GM18502 (cell line): ENCODE measurements around the gene SELE.
A peak's percentile ranks its signal among the peaks of the same experiment; 100 is the strongest.
"Not testable (repeated sequence)": the region's sequence is repeated elsewhere in the genome, so short reads cannot be mapped to it uniquely, and the experiment has no call there.

Experiments used
- ATAC-seq: cut with Tn5 transposase; IDR thresholded peaks from one replicate; pipeline ENCODE4 v1.9.1; 2021; ENCODE audit warnings: mild to moderate bottlenecking; ENCODE audit not compliant: unreplicated experiment, poor library complexity

Gene SELE

GRCh38 chr1:169725930-169726329 lies 7.9 kb downstream of the SELE start:
- no peak for ATAC-seq

DNA sequence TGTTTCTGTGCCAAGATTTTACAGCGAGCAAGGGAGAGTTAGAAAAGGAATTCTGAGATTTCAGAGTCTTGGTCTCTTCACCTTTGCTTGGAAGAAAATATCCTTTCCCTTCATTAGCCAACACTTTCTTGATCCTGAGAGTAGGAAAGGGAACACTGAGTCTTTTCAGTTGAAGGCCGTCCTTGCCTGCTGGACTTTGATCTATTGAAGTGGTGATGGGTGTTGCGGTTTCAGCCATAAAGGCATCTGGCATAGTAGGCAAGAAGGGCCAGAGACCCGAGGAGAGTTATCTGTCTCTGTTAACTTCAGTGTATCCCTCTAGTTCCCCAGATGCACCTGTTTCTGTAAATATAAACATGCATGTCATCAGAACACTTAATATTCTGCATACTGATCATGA lies 9.7 kb downstream of the SELE start:
- no peak for ATAC-seq

DNA sequence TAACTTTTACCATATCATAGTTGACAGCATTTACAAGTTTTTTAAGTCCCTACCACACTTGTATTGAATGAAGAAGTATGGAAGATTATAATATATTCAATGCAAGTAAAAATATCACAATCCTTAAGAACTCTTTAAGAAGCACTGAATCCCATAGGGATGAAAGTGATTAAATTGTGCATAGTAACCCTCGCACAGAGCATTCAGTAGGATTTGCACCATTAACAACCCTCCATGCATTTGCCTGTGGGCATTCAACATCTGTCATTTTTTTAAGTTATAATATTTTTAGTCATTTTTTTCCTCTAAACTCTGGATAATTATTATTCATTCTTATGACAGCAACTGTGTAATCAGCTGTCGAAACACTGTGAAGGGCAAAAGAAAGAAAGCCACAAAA lies 10.1 kb downstream of the SELE start:
- no peak for ATAC-seq

DNA sequence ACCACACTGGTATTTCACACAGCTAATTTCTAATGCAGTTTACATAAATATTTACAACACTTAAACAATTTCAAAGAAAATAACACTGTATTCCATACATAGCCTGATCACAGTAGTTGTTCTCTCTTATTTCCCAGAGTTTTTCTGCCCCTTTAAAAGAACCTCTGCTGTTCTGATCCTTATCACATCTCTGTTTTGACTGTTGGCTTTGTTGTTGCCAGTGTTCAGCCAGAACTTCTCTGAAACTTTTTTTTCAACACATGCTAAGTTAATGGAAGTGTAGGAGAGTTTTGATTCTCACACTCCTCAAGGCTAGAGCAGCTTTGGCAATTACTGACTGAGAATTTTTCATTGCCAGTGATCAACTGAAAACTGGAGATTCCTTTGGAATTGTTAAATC lies 11.1 kb downstream of the SELE start:
- ATAC-seq: no peak

DNA sequence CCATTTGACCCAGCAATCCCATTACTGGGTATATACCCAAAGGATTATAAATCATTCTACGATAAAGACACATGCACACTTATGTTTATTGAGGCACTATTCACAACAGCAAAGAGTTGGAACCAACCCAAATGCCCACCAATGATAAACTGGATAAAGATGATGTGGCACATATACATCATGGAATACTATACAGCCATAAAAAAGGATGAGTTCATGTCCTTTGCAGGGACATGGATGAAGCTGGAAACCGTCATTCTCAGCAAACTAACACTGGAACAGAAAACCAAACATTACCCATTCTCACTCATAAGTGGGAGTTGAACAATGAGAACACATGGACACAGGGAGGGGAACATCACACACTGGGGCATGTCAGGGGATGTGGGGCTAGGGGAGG lies 18.8 kb downstream of the SELE start:
- ATAC-seq: not testable (repeated sequence)

- not testable (repeated sequence) for ATAC-seq
Measured at GRCh38 chr1:169713090-169713489, 20.8 kb downstream of the SELE start.

GRCh38 chr1:169712309-169712631 lies 21.6 kb downstream of the SELE start:
- no peak for ATAC-seq

DNA sequence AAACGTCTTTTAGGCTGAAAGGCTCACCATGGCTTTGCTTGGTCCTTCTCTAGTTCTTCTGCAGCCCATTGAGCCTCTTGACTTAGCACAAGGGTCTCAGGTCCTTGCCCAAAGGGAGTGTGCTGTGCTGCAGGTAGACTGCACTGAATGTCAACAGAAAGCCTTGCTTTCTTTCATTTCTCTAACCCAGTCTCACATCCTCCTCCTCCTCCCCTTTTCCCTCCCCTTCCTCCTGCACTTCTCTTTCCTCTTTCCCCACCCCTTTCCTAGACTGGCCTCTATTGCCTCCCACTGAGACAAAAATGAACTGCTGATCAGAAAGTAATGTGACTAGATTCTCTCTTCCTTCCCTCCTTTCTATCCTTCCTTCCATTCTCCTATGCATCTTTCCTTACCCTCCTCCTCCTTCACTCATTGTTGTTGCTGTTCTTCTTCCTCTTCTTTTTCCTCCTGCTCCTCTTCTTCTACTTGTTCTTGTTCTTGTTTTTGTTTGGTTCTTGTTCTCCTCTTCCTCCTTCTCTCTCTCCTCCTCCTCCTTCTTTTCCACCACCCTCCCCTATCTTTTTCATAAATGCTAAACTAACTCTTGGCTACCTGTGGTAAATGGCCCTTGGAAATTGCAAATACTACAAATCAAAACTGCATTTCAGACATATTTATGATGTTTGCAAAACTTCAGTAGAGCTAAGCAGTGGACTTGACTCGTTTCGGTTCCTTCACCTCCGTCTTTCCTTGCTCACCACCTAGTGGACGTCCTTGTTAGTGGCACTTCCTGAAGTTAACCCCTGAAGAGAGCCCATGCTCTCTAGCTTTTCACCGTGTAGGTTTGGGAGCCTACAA lies 22.2 kb downstream of the SELE start, which contains the start of gene SELL:
Gene SELL (minus strand): TSS at position 152 of the 840 bp plus-strand sequence. CDS start 122 bp downstream, at position 30.
- ATAC-seq: peak; percentile 74

- no peak for ATAC-seq
Measured at GRCh38 chr1:169708647-169709046, 25.2 kb downstream of the SELE start.

DNA sequence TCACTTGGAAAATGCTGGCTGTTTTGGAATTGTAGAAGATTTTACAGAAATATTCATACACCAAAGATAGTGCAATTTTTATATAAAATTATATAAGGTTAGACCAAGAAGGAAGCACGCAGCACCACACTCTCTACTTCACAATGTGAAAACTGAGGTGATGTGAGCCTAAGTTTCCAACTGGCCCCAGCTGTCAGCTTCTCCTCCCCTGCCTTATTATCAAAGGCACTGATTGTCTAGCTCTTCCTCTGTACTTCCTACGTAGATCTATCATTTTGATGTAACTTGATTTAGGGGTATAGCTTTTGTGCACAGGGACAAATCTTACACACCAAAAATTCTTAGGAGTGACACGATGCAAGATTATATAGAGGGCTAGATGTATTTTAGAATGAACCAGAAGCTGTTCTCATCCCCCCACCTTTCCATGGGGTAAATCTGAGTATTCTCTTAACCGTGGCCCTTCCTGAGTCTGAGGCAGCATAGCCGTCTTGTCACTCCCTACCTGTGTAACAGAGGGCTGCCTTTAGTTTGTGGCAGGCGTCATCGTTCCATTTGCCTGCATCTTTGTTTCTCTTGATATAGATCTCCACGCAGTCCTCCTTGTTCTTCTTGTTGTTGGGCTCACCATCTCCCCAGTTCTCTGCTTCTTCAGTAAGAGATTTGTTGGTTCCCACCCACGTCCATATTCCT lies 25.8 kb downstream of the SELE start:
- ATAC-seq: peak; percentile 21

DNA sequence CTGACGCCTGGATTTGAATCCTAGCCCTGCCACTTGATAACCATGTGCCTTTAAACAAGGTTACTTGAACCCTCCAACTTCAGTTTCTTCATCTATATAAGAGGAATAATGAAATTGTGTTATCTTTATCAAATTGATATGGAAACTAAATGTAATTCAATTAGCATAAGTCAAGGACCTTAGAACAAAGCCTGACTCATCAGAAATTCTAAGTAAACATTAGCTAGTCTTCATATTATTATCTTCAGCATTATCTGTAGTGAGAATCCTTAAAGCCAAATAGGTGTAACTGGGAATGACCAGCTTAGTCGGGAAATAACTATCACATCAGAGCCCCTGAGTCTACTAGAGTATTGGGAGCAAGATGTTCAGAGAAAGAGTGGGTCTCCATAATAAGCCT lies 29.1 kb downstream of the SELE start:
- no peak for ATAC-seq

GRCh38 chr1:169701261-169702005 lies 32.4 kb downstream of the SELE start:
- ATAC-seq: no peak

- no peak for ATAC-seq
Measured at GRCh38 chr1:169699707-169700106, 34.2 kb downstream of the SELE start.

GRCh38 chr1:169698976-169699375 lies 34.9 kb downstream of the SELE start:
- ATAC-seq: no peak

DNA sequence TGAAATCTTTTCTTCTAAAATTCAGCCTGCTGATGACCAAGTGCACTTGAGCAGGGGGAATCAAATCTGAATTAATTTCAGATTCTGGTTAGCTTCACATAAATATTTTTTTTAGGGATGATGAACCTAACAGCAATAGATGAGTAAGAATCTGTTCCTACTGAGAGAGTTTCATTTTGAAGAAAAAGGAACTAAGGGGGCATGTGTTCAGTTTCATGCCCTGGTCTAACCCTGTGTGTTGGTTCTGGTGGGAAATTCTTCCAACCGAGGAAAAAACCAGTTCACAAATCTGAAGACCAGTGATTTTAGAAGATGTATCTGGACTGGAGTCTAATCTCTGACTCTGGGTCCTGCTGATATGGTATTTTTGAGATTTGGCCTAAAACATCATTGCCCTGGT lies 36.1 kb downstream of the SELE start:
- ATAC-seq: peak; percentile 43

DNA sequence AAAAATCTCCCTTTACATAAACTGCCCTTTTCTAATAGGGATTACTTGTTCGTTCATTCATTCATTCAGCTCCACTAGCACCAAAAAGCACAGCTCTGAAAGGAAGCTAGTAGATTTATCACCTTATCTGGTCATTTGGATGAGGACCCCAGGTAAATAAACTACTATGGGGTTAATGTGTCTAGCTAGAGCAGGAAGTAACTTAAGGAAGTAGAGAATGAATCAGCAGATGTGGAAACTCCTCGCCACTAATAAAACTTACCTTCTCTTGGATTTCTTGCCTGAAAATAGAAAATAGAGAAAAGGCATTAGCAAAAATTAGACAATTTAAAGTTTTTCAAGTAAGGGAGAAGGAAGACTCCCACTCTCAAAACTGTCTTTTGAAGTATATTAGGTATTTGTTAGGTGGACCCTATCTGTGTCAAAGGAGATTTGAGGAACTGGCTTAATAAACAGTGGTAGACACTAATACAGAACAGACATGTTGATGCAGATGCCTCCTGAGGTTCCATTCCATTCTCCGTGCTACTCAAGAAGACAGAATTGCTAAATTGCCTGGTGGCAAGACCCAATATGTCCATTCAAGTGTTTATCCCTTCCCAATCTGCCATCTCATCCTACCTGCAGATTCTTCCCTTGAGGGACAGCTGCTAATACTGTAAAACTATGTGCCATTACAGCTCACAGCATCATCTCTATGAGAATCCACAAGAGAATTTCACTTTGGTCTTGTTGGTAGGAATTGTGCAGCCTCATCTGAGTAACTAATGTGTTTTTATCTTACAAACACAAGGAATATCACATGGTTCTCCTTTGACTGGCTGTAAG lies 37.4 kb downstream of the SELE start:
- no peak for ATAC-seq

- peak; percentile 38 for ATAC-seq
Measured at GRCh38 chr1:169694304-169695075, 39.4 kb downstream of the SELE start.

- ATAC-seq: peak; percentile 40
Measured at GRCh38 chr1:169692756-169693460, 41.0 kb downstream of the SELE start.

DNA sequence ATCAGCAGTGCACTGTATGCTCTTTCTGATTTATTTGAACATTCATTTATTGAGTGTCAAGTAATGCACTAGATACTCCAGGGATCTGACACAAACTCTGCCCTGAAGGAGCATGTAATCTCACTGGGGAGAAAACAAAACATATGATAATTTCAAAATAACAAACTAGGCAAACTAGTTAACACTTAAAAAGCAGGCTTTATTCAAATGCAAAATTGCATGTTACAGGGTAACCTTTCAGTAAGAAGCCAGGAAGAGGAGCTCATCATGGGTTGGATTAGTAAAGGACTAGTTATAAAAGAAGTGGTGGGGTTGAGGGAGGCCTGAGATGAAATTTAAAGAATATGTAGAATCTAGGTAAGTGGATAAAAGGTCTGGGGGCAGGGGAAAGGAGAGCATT lies 43.4 kb downstream of the SELE start:
- no peak for ATAC-seq
